NT2/D1 (cell line): ENCODE data around the gene ZNF514.
A peak's percentile ranks its signal among the peaks of the same experiment; 100 is the strongest.

Source experiments
- DNase-seq: peaks from one replicate; pipeline ENCODE4 v3.0.0-alpha.2; 2011; ENCODE audit warnings: low read depth, low spot score
- H3K27me3 ChIP-seq: 2 replicates; pipeline ENCODE4 v1.6.0; 2011; ENCODE audit warnings: mild to moderate bottlenecking; ENCODE audit not compliant: insufficient read length, insufficient read depth
- H3K36me3 ChIP-seq: 2 replicates; pipeline ENCODE4 v1.6.1; 2011; ENCODE audit warnings: mild to moderate bottlenecking, low read length, mixed read lengths; ENCODE audit not compliant: insufficient read depth, insufficient read length
- H3K4me1 ChIP-seq: 2 replicates; pipeline ENCODE4 v1.5.1; 2011; ENCODE audit not compliant: insufficient read depth, insufficient read length
- H3K4me3 ChIP-seq: 2 replicates; pipeline ENCODE4 v1.5.1; 2011; ENCODE audit warnings: low read depth; ENCODE audit not compliant: insufficient read length
- H3K9ac ChIP-seq: 2 replicates; pipeline ENCODE4 v1.6.0; 2011; ENCODE audit warnings: low read depth; ENCODE audit not compliant: insufficient read length
- H3K9me3 ChIP-seq: 2 replicates; pipeline ENCODE4 v1.5.1; 2011; ENCODE audit warnings: mild to moderate bottlenecking, low read length; ENCODE audit not compliant: insufficient read depth
- SUZ12 ChIP-seq: IDR thresholded peaks from 2 replicates; pipeline ENCODE4 v1.6.1; 2011; ENCODE audit not compliant: insufficient read length, insufficient read depth; ENCODE audit errors: extremely low read depth
- YY1 ChIP-seq: IDR thresholded peaks from 2 replicates; pipeline ENCODE4 v1.6.1; 2011; ENCODE audit not compliant: insufficient read length, insufficient read depth
- ZNF274 ChIP-seq: IDR thresholded peaks from 2 replicates; pipeline ENCODE4 v1.6.1; 2011; ENCODE audit warnings: mild to moderate bottlenecking, low read depth, low read length

Gene ZNF514

DNA sequence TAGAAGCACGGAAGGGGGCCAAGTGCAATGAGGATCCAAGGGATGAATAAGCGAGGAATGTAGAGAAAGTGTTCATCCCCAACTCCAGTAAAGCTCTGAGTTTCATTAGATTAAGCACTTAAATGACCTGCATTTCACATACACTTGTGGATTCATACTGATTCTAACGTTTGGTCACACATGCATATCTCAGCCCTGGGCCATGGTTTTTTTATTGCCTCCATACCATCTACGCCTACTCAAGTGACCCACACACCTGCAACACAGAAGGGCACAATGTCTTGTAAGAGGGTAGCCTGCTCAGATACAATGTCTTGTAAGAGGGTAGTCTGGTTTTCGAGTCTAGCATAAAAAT lies 37.5 kb downstream of the ZNF514 start:
- Histone ChIP-seq H3K27me3 (peaks cover 5% of the 10 kb centered on the region), H3K4me3 (peak overlapping the region; percentile 95), H3K9ac (peak overlapping the region; percentile 96), H3K4me1 (peaks cover 5% of the 10 kb centered on the region), H3K36me3 (peaks cover 21% of the 10 kb centered on the region), H3K9me3 (peaks cover 8% of the 10 kb centered on the region; the same call in 1 of the 2 replicates)
- no peak for TF ChIP-seq SUZ12
- no peak for TF ChIP-seq ZNF274
- TF ChIP-seq YY1, result no peak
- DNase-seq, result no peak

GRCh38 chr2:95121407-95122196 lies 38.0 kb downstream of the ZNF514 start, which contains the start of gene MRPS5:
Gene MRPS5 (minus strand): TSS chr2:95121808. CDS start chr2:95121791, 17 bp downstream.
- peaks cover 8% of the 10 kb centered on the region; the same call in 1 of the 2 replicates for H3K9me3 ChIP-seq
- TF ChIP-seq SUZ12 (no peak), YY1 (peak; percentile 54)
- DNase-seq, result peak; percentile 57
- peaks cover 22% of the 10 kb centered on the region for H3K36me3 ChIP-seq
- peak within 1 kb of the TSS; percentile 95 for H3K4me3 ChIP-seq
- H3K4me1 ChIP-seq, result peaks cover 5% of the 10 kb centered on the region
- H3K9ac ChIP-seq, result peak within 1 kb of the TSS; percentile 96
- H3K27me3 ChIP-seq, result peaks cover 5% of the 10 kb centered on the region

DNA sequence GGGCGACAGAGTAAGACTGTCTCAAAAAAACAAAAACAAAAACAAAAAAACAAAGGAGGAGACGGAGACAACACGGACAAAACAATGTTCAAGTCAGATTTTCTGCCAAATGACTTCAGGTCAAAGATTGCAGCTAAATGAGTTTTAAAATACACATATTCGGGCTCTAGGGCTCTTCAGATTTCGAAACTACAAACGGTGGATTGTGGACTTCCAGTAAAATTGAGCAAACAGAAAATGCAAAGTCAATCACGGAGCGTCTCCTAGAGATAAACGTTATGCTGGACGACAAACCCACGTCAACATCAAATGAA lies 38.6 kb downstream of the ZNF514 start:
- peaks cover 8% of the 10 kb centered on the region; the same call in 1 of the 2 replicates for H3K9me3 ChIP-seq
- H3K9ac ChIP-seq, result peak overlapping the region; percentile 96
- peak overlapping the region; percentile 95 for H3K4me3 ChIP-seq
- H3K36me3 ChIP-seq, result peaks cover 28% of the 10 kb centered on the region
- H3K4me1 ChIP-seq, result peaks cover 5% of the 10 kb centered on the region
- TF ChIP-seq YY1 (no peak), SUZ12 (no peak), ZNF274 (no peak)
- H3K27me3 ChIP-seq, result peaks cover 5% of the 10 kb centered on the region
- no peak for DNase-seq

DNA sequence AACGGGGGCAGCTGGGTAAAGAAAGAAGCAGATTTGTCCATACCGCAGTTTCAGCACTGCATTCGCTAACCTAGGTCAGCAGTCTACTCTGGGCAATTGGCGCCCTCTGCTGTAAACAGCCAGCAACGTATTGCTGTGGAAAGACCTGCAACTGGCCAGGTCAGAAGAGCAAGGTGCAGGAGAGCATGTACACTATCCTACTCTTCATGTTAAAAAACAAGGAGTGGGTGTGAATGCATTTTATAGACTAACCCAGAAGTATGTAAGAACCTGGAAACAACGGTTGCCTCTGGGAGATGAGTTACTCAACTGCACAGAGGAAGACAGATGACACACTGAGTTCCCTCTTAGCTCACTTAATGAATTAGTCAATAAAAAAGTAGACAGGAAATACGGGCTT lies 44.2 kb downstream of the ZNF514 start:
- DNase-seq, result peak; percentile 54

DNA sequence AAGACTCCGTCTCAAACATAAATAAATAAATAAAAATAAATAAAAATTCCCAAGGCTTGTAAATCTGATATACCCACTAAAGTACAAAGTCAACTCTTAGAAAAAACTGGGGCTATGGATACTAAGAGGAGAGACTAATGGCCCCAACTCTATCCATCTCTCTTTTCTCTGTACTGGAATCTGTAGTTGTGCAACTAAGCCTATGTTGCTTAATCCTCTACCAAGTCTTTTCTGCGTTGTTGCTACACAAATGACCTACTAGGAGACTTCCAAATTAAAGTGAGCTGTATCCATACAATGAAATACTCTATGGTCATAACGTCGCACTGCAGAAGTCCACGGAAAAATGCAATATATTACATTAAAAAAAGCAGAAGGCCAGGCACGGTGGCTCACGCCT lies 46.2 kb downstream of the ZNF514 start:
- no peak for DNase-seq
- H3K4me3 ChIP-seq, result no peak overlapping the region
- no peaks in the 10 kb centered on the region for H3K9me3 ChIP-seq
- peaks cover 76% of the 10 kb centered on the region for H3K36me3 ChIP-seq
- H3K27me3 ChIP-seq, result no peaks in the 10 kb centered on the region
- H3K9ac ChIP-seq, result no peak overlapping the region
- H3K4me1 ChIP-seq, result no peaks in the 10 kb centered on the region
- TF ChIP-seq SUZ12, result no peak
- no peak for TF ChIP-seq ZNF274
- TF ChIP-seq YY1, result no peak

More for the DNA sequence above, 44.2 kb downstream of the ZNF514 start:
- H3K4me1 ChIP-seq, result peaks cover 3% of the 10 kb centered on the region
- no peaks in the 10 kb centered on the region for H3K27me3 ChIP-seq
- H3K36me3 ChIP-seq, result peaks cover 72% of the 10 kb centered on the region
- H3K9ac ChIP-seq, result no peak overlapping the region
- peaks cover 8% of the 10 kb centered on the region; the same call in 1 of the 2 replicates for H3K9me3 ChIP-seq
- no peak overlapping the region for H3K4me3 ChIP-seq
- TF ChIP-seq SUZ12 (no peak), YY1 (no peak), ZNF274 (no peak)

DNA sequence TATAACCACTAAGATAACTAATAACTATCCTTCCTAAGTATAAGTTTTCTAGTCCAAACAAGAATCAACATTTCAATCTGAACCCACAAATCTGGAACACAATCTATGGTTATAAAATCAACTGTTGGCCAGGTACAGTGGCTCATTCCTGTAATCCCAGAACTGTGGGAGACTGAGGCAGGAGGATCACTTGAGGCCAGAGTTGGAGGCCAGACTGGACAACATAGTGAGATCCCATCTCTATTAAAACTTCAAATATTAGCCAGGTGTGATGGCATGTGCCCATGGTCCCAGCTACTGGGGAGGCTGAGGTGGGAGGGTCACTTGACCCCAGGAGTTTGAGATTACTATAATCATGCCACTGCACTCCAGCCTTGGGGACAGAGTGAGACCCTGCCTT lies 49.3 kb downstream of the ZNF514 start:
- no peaks in the 10 kb centered on the region for H3K4me1 ChIP-seq
- H3K9ac ChIP-seq, result no peak overlapping the region
- H3K27me3 ChIP-seq, result no peaks in the 10 kb centered on the region
- H3K36me3 ChIP-seq, result peaks cover 91% of the 10 kb centered on the region
- H3K4me3 ChIP-seq, result no peak overlapping the region
- no peaks in the 10 kb centered on the region for H3K9me3 ChIP-seq
- DNase-seq, result no peak
- TF ChIP-seq ZNF274 (no peak), YY1 (no peak), SUZ12 (no peak)

GRCh38 chr2:95109260-95109659 lies 50.4 kb downstream of the ZNF514 start:
- no peak for TF ChIP-seq ZNF274
- TF ChIP-seq SUZ12, result no peak
- no peak for TF ChIP-seq YY1
- peaks cover 91% of the 10 kb centered on the region for H3K36me3 ChIP-seq
- no peak overlapping the region for H3K4me3 ChIP-seq
- no peaks in the 10 kb centered on the region for H3K27me3 ChIP-seq
- DNase-seq, result no peak
- H3K9ac ChIP-seq, result no peak overlapping the region
- no peaks in the 10 kb centered on the region for H3K4me1 ChIP-seq
- no peaks in the 10 kb centered on the region for H3K9me3 ChIP-seq

GRCh38 chr2:95106081-95106480 lies 53.6 kb downstream of the ZNF514 start:
- Histone ChIP-seq H3K36me3 (peaks cover 95% of the 10 kb centered on the region), H3K9me3 (no peaks in the 10 kb centered on the region), H3K4me3 (no peak overlapping the region), H3K27me3 (no peaks in the 10 kb centered on the region), H3K9ac (no peak overlapping the region), H3K4me1 (no peaks in the 10 kb centered on the region)
- no peak for DNase-seq
- TF ChIP-seq YY1 (no peak), SUZ12 (no peak), ZNF274 (no peak)
